Esophagus (tissue), 2 donors: ENCODE data around the gene PRKCH. TPM values are rescaled to one million over a fixed set of nuclear protein-coding genes. Genes with fewer than 3 reads are reported as not detected.

Experiments
- H3K27ac ChIP-seq, 2 donors: one replicate each; pipeline ENCODE4 v1.5.1; 2013; ENCODE audit warnings: low read depth in 2 of 2, mild to moderate bottlenecking in 2 of 2, inconsistent platforms in 1 of 2, low read length in 1 of 2, moderate library complexity in 1 of 2
- H3K27me3 ChIP-seq, 2 donors: one replicate each; pipeline ENCODE4 v1.6.1; 2013; ENCODE audit warnings: low read length in 2 of 2, control low read depth in 1 of 2, mild to moderate bottlenecking in 1 of 2; ENCODE audit not compliant: insufficient read depth in 2 of 2, control insufficient read depth in 1 of 2
- H3K36me3 ChIP-seq, 2 donors: one replicate each; pipeline ENCODE4 v1.6.1; 2013; ENCODE audit warnings: low read length in 1 of 2; ENCODE audit not compliant: control insufficient read depth in 2 of 2, insufficient read depth in 2 of 2
- H3K4me1 ChIP-seq, 2 donors: one replicate each; pipeline ENCODE4 v1.6.1; 2013; ENCODE audit warnings: low read length in 1 of 2; ENCODE audit not compliant: control insufficient read depth in 2 of 2, insufficient read depth in 2 of 2
- H3K4me3 ChIP-seq, 2 donors: one replicate each; pipeline ENCODE4 v1.5.1; 2013; ENCODE audit warnings: low read length in 2 of 2, mild to moderate bottlenecking in 2 of 2, low read depth in 1 of 2, moderate library complexity in 1 of 2
- H3K9me3 ChIP-seq, 2 donors: one replicate each; pipeline ENCODE4 v1.6.1; 2013; ENCODE audit warnings: mild to moderate bottlenecking in 2 of 2, low read depth in 1 of 2, low read length in 1 of 2, moderate library complexity in 1 of 2; ENCODE audit not compliant: control insufficient read depth in 2 of 2, insufficient read depth in 1 of 2
- WGBS, 2 donors: extraction: QIAGEN DNeasy Blood & Tissue Kit; methylation state at CpG; one replicate each; pipeline ENCODE4 v1.1.7; 2013; 5-methylcytosine and 5-hydroxymethylcytosine counted together
- polyA plus RNA-seq, 2 donors: library from polyadenylated mRNA; stranded (reverse); fragments of 200-250 nt; gene quantifications; one replicate each; pipeline ENCODE4 v1.2.3, GENCODE V29; 2013
- donor health status: healthy with polysubstance abuse.
- donor health status: Bipolar disorder and iron deficiency.

PRKCH gene
- polyA plus RNA-seq, 2 donors, result 17.3 to 17.6 TPM

- H3K36me3 ChIP-seq, result no peaks in the 10 kb centered on the region
- peaks cover 0 to 12% of the 10 kb centered on the region in 2 donors for H3K4me1 ChIP-seq
- H3K9me3 ChIP-seq, result no peaks in the 10 kb centered on the region
- peak overlapping the region; percentile 91 to 92 for H3K27ac ChIP-seq
- H3K4me3 ChIP-seq, result no peak overlapping the region
- WGBS, 2 donors, result 35 to 68% methylated on average over 5 of the region's 5 CpGs
- H3K27me3 ChIP-seq, result no peaks in the 10 kb centered on the region
Observed at GRCh38 chr14:61388976-61389576, 67.7 kb downstream of the PRKCH start.

- Histone ChIP-seq H3K27me3 (no peaks in the 10 kb centered on the region), H3K9me3 (no peaks in the 10 kb centered on the region), H3K36me3 (no peaks in the 10 kb centered on the region), H3K4me3 (no peak overlapping the region), H3K27ac (no peak overlapping the region), H3K4me1 (peaks cover 0 to 11% of the 10 kb centered on the region in 2 donors)
- WGBS, 2 donors, result 56 to 72% methylated on average over 3 of the region's 3 CpGs
Observed at GRCh38 chr14:61391119-61391518, 69.7 kb downstream of the PRKCH start.

DNA sequence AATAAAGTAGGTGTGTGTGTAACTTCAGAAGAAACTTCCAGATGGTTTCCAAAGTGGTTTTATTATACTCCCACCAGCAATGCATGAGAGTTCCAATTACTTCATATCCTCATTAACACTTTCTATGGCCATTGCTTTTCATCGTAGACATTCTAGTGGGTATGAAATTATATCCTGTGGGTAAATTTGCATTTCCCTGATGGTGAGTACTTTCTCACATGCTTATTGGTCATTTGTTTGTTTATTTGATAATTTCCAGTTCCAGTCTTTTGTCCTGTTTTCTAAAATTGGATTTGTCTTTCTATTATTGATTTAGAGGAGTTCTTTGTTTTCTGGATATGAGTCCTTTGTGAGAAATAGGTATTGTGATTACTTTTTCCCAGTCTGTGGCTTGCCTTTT, 70.9 kb downstream of the PRKCH start:
- Histone ChIP-seq H3K9me3 (no peaks in the 10 kb centered on the region), H3K27me3 (no peaks in the 10 kb centered on the region), H3K4me3 (no peak overlapping the region), H3K36me3 (no peaks in the 10 kb centered on the region), H3K4me1 (peaks cover 0 to 3% of the 10 kb centered on the region in 2 donors), H3K27ac (no peak overlapping the region)
- WGBS, 2 donors, result 73 to 89% methylated on average over 1 of the region's 1 CpG

DNA sequence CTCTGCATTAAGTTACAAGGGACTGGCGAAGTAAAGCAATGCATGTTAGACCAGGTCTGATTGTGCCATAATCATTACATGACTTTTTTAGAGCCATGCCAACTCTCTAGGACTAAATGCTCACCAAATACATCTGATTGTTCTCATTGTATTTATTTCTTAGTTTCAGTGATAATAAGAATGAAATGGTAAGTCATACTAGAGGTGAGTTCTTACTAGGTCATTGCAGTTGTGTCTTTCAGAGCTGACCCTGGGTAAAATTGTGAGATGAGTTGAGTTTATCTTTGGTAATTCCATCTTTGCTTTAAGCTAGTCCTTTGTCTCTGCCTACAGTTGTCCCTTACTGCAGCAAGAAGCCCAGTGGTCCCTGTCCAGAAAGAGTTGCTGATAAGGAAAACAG, 73.2 kb downstream of the PRKCH start:
- 92 to 97% methylated on average over 1 of the region's 1 CpG for WGBS, 2 donors
- Histone ChIP-seq H3K4me3 (no peak overlapping the region), H3K27ac (no peak overlapping the region), H3K36me3 (no peaks in the 10 kb centered on the region), H3K9me3 (no peaks in the 10 kb centered on the region), H3K27me3 (no peaks in the 10 kb centered on the region), H3K4me1 (no peaks in the 10 kb centered on the region)

GRCh38 chr14:61395115-61395725, 73.8 kb downstream of the PRKCH start:
- Histone ChIP-seq H3K27ac (no peak overlapping the region), H3K36me3 (no peaks in the 10 kb centered on the region), H3K4me1 (no peaks in the 10 kb centered on the region), H3K27me3 (no peaks in the 10 kb centered on the region), H3K9me3 (no peaks in the 10 kb centered on the region), H3K4me3 (no peak overlapping the region)
- WGBS, 2 donors, result 68 to 73% methylated on average over 6 of the region's 6 CpGs

GRCh38 chr14:61396279-61396678, 74.9 kb downstream of the PRKCH start:
- 75 to 82% methylated on average over 1 of the region's 1 CpG for WGBS, 2 donors

GRCh38 chr14:61396694-61397093, 75.3 kb downstream of the PRKCH start:
- H3K36me3 ChIP-seq, result no peaks in the 10 kb centered on the region
- no peaks in the 10 kb centered on the region for H3K9me3 ChIP-seq
- WGBS, 2 donors, result 82 to 86% methylated on average over 3 of the region's 3 CpGs

More at GRCh38 chr14:61396279-61396678, 74.9 kb downstream of the PRKCH start:
- no peaks in the 10 kb centered on the region for H3K9me3 ChIP-seq
- no peak overlapping the region for H3K27ac ChIP-seq
- no peaks in the 10 kb centered on the region for H3K27me3 ChIP-seq
- no peaks in the 10 kb centered on the region for H3K4me1 ChIP-seq
- H3K36me3 ChIP-seq, result no peaks in the 10 kb centered on the region
- H3K4me3 ChIP-seq, result no peak overlapping the region

DNA sequence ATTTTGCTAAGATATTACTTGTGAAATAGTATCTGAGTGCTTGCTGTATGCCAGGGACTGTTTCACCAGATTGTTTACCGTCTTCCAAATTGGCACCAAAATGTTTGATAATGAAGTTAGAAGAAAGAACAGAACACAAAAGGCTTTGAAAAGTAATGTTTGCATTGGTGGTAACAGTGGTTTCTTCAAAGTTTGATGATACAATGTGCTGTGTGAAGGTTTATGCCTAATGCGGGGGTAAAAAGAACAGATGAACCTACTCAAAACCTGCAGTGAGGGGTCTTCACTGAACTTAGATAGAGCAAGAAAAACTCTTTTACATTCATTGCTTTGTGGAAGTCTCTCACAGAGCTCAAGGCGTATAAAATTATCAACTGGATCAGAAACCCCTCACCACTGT, 76.2 kb downstream of the PRKCH start:
- Histone ChIP-seq H3K4me3 (no peak overlapping the region), H3K4me1 (no peaks in the 10 kb centered on the region), H3K27me3 (no peaks in the 10 kb centered on the region), H3K9me3 (no peaks in the 10 kb centered on the region), H3K36me3 (no peaks in the 10 kb centered on the region), H3K27ac (no peak overlapping the region)
- 81 to 83% methylated on average over 3 of the region's 3 CpGs for WGBS, 2 donors

More at GRCh38 chr14:61396694-61397093, 75.3 kb downstream of the PRKCH start:
- Histone ChIP-seq H3K27ac (no peak overlapping the region), H3K4me1 (no peaks in the 10 kb centered on the region), H3K27me3 (no peaks in the 10 kb centered on the region), H3K4me3 (no peak overlapping the region)

GRCh38 chr14:61398221-61398620, 76.8 kb downstream of the PRKCH start:
- Histone ChIP-seq H3K4me1 (no peaks in the 10 kb centered on the region), H3K27ac (no peak overlapping the region), H3K9me3 (no peaks in the 10 kb centered on the region), H3K27me3 (no peaks in the 10 kb centered on the region), H3K4me3 (no peak overlapping the region), H3K36me3 (no peaks in the 10 kb centered on the region)
- 87 to 88% methylated on average over 2 of the region's 2 CpGs for WGBS, 2 donors

- Histone ChIP-seq H3K27me3 (no peaks in the 10 kb centered on the region), H3K27ac (no peak overlapping the region), H3K36me3 (no peaks in the 10 kb centered on the region), H3K9me3 (no peaks in the 10 kb centered on the region), H3K4me1 (no peaks in the 10 kb centered on the region), H3K4me3 (no peak overlapping the region)
- WGBS, 2 donors, result 57 to 63% methylated on average over 2 of the region's 2 CpGs
Observed at GRCh38 chr14:61399365-61399764, 78.0 kb downstream of the PRKCH start.
